Cerebellar cortex (tissue), 1 donor: Measurements from ENCODE around the gene INSR.

Experiments
- DNase-seq: peaks from one replicate; pipeline ENCODE4 v3.0.0-alpha.2; 2015; ENCODE audit warnings: low spot score

Gene INSR

DNA sequence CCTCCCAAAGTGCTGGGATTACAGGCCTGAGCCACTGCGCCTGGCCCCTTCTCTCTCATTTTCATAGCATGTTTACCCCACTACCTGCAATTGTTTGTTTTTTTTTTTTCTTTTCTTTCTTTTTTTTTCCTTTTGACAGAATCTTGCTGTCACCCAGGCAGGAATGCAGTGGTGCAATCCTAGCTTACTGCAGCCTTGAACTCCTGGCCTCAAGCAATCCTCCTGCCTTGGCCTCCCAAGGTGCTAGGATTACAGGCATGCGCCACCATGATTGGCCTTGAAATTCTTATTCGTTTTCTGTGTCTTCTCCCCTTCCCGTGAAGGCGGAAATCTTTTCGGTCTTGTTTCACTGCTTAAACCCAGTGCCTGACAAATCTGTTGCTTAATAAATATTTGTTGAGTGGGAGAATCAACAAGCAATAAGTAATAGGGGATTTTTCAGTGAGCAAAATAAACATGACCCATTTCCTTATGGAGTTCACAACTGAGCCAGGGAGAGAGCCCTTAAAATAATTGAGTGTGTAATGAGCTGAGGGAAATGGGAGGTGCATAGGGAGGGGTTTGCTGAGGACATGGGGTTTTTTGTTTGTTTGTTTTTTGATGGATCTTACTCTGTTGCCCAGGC, 1.8 kb upstream of the INSR start:
- no peak for DNase-seq

GRCh38 chr19:7294558-7295212, 471 bp upstream of the INSR start:
- DNase-seq: peak; percentile 52

GRCh38 chr19:7292950-7293761, 1.1 kb downstream of the INSR start:
- no peak for DNase-seq

- no peak for DNase-seq
These were observed 1.8 kb downstream of the INSR start for GRCh38 chr19:7292352-7292949.

DNA sequence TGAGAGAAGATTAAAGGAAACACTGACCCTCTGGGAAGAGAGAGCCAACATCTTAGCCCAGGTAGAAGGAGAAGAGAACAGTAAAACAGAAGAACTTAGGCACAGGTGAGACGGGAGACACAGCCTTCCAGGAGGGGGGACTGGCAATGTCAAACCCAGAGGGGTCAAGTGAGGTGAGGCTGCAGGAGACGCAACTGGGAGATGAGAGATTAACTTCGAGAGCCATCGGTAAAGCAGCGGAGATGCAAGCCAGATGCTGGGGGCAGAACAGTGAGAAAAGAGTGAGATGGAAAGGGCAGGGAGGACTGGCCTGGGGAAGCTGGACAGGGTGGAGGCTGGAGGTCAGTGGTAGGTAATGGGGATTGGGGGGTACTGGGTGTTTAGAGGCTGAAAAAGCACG, 5.2 kb downstream of the INSR start:
- DNase-seq: no peak

DNA sequence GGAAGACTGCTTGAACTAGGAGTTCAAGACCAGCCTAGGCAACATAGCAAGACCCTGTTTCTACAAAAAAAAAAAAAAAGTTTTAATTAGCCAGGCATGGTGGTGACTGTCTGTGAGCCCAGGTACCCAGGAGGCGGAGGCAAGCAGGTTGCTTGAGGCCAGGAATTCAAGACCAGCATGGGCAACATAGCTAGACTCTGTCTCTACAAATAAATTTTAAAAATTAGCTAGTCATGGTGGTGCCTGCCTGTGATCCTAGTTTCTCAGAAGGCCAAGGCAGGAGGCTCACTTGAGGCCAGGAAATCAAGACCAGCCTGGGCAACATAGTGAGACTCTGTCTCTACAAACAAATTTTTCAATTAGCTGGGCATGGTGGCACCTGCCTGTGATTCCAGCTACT, 6.1 kb downstream of the INSR start:
- DNase-seq: no peak

DNA sequence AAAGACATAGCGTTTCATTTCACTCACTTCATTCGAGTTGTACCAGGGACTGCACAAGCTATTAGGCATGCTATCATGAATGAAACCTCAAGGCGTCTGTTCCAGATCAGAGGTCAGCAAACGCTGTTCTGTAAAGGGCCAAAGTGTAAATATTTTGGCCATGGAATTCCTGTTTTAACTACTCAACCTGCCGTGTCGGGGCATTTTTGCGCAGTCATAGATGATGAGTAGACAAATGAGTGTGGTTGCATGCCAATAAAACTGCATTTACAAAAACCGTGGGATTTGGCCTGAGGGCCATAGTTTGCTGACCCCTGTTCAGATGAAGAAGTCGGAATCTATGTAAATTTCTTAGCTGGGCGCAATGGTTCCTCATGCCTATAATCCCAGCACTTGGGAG, 6.5 kb downstream of the INSR start:
- DNase-seq: no peak

- no peak for DNase-seq
These were observed 13.1 kb downstream of the INSR start for GRCh38 chr19:7280940-7281666.

GRCh38 chr19:7272856-7273578, 21.2 kb downstream of the INSR start:
- DNase-seq: no peak

DNA sequence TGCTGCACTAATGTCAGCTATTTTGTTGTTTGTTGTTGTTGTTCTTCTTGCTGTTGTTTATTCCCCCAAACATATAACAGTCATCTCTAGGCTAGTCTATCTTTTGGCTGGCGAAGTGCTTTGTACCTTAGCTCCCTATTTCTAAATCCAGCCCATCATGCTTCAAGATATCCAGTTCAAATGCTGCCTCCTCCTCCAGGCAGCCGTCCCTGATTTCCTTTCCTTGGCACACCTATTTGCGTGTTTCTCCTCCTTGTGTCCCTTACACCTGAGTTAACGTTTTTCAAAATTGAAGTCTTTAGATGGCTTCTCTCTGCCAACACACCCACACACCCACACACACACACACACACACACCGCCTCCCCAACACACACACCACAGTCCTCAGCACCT, 25.5 kb downstream of the INSR start:
- no peak for DNase-seq

DNA sequence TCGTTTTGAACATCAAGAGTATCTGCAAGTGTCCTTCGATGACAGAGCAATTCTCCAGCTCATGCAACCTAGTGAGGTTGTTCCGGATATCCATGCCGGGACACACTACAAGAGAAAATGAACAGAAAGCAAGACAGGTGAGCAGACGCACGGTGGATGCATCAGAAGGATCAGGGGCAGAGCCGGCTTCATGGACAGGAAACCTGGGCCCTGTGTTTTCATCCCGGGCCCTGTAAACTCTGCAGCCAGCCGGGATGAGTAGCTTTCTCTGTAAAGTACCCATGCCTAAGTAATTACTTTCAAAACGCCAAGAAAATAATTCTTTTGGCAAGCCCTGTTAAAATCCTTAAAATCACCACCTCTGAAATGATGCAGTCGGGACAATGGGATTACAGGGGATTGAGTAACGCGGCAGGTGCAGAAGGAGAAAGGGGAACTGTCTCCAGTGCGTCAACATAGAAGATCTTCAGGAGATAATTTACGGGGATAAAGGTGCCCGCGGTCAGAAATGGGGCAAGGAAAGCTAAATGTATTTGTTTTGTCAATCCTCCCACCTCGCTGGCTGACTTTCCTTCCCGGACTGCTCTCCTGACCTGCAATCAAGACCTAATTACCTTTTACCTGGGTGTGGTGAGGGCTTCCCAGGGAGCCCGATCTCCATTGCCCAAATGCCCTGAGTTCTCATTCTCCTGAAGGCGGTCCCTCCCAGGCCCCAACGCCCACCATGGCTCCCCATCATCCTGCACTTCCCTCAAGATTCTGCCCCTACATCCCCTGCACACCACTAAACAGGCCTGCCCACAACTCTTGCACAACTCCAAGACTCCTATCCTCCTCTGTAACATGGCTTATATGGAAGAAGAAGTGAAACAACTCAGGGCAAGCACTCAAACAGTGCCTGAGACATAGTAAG, 26.2 kb downstream of the INSR start:
- no peak for DNase-seq

DNA sequence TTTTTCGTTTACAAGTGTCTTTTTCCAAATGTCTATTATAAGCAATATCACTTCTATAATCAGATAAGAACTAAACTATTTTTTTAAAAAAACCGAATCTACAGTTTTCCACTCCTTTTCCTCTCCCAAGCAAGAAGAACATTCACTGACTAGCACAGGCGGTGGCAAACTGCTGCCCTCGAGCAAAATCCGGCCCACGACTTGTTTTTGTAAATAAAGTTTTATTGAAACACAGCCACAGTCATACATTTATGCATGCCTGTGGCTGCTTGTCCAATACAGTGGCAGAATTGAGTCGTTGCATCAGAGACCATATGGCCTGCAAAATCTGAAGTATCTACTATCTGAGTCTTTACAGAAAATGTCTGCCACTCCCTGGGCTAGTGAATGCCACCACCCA, 27.4 kb downstream of the INSR start:
- no peak for DNase-seq

DNA sequence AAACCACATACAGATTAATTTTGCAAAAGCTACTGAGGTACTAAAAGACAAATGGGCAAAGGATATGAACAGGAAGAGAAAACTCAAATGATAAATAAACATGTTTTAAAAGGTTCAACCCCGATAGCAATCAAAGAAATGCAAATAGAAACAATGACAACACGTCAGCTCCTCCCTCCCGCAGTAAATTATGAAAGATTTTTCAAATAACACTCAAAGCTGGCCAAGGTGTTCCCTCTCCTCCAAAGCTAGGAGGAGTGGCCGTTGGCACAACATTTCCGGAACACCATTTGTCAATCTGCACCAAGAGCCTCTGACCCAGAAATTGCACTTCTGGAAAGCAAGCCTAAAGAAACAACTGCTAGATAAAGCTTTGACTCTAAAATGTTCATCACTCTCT, 28.3 kb downstream of the INSR start:
- DNase-seq: no peak

DNA sequence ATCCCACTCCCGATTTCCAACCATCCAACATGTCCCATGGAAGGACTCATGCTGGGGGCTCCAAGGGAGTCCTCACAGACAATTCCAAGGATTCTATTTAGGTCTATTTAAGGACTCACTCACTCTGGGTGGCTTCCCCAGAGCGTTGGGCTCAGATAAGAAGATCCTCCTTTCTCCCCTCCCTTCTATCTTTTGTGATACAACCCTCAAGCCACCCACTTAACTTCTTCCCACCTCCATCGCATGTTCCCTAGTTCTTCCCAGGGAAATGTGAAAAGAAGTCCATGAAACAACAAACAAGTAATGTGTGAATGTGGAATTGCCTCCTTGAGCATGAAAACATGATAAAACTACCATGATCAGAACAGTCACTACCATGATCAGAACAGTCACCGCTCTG, 29.4 kb downstream of the INSR start:
- no peak for DNase-seq

DNA sequence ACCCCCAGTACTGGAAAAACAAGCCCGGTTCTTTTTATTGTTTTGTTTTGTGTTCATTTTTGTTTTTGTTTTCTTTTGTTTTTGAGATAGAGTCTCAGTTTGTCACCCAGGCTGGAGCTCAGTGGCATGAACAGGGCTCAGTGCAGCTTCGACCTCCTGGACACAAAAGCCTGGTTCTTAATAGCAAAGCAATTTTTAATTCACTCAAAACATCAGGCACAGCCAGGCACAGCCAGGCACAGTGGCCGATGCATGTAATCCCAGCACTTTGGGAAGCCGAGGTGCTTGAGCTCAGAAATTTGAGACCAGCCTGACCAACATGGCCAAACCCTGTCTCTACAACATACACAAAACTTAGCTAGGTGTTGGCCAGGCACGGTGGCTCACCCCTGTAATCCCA, 30.7 kb downstream of the INSR start:
- no peak for DNase-seq

DNA sequence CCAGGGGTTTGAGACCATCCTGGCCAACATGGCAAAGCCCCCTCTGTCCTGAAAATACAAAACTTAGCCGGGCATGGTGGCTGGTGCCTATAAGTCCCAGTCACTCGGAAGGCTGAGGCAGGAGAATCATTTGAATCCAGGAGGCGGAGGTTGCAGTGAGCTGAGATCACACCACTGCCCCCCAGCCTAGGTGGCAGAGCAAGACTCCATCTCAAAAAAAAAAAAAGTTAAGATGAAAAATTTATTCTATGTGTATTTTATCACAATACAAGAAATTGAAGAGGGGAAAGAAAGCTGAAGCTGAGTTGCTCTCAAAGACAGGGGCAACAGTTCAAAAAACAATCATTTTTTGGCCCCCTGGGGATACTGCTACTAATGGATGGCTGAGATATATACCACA, 31.1 kb downstream of the INSR start:
- DNase-seq: no peak

DNA sequence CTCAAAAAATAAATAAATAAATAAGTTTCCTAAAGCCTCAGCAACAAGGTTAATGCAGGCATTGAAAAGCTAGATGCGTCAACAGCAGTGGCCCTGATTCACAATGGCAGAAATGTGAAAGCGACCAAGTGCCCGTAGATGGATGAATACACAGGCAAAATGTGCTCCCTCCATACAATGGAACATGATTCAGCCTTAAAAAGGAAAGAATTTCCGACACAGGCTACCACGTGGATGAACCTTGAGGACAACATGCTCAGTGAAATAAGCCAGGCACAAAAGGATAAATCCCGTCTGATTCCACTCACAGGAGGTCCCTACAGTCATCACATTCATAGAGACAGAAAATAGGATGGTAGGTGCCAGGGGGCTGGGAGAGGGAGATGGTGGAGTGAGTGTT, 31.7 kb downstream of the INSR start:
- no peak for DNase-seq

DNA sequence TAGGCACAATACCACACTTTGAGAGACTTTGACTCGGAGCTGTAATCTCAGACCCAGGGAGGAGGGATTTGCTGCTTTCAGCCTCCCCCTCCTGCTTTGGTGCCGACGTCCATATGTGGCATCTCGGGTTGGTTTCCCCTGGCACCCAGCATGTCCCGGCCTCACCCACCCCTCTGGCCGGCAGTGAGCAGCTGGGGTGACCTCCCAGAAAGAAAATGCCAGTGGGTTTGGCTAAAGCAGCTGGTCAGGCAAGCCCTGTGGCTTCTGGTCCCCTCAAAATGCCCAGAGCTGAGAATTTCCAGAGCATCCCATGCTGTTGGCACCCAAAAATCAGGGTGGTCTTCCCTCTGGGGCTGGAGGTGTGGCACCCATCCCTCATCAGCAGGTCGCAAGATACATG, 34.1 kb downstream of the INSR start:
- DNase-seq: no peak

- DNase-seq: no peak
These were observed 35.3 kb downstream of the INSR start for GRCh38 chr19:7258840-7259395.
